ENCODE results near the gene BNC2.
A peak's percentile ranks its signal among the peaks of the same experiment; 100 is the strongest.

DNA sequence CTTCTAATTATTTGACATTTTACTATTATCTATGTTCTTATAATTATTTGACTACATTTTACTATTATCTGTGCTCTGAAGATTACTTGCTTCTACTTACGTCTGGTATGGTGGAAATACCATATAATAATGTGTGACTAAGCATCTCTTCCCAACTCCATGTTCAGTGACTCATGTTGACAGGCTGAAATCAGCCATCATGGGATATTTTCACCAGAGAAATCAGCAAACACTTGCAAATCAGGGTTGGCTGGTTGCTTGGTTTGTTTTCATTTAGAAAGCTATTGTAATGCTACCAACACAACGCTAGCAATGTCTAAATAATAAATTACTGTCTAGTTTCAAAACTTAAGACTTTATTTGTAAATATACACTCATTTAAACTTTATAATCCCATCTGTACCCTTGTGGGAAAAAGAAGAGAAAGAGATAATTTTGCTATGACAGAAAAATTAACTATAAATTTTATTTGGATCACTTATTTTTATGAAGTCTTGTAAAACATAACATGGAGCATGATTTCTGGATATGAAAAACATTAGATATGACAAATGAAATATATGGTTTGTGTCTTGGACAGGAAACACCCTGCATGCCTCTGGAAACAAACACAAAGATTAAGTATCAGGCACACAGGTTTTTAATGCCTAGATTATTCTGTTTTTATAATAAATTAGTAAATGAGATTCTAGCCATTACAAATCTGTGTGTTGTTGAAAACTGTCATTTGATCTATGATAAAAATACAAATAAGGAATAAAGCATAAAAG lies 337.6 kb downstream of the BNC2 start:
- no peak for TF ChIP-seq POLR2A (IDR thresholded peaks at IDR 0.05; ENCODE audit: low read depth, low read length)
- TF ChIP-seq RAD21 (IDR thresholded peaks at IDR 0.05; ENCODE audit: low read length): 0 out of 2 replicates have a peak, but pooled peaks have one; percentile 4
- TF ChIP-seq, protein P1, sequence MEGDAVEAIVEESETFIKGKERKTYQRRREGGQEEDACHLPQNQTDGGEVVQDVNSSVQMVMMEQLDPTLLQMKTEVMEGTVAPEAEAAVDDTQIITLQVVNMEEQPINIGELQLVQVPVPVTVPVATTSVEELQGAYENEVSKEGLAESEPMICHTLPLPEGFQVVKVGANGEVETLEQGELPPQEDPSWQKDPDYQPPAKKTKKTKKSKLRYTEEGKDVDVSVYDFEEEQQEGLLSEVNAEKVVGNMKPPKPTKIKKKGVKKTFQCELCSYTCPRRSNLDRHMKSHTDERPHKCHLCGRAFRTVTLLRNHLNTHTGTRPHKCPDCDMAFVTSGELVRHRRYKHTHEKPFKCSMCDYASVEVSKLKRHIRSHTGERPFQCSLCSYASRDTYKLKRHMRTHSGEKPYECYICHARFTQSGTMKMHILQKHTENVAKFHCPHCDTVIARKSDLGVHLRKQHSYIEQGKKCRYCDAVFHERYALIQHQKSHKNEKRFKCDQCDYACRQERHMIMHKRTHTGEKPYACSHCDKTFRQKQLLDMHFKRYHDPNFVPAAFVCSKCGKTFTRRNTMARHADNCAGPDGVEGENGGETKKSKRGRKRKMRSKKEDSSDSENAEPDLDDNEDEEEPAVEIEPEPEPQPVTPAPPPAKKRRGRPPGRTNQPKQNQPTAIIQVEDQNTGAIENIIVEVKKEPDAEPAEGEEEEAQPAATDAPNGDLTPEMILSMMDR (conservative IDR thresholded peaks at IDR 0.05; ENCODE audit: low read depth, low read length): no peak
